HG03196 (cell line): ENCODE results near the gene KLF15.

Experiments used
- ATAC-seq: cut with Tn5 transposase; IDR thresholded peaks from one replicate; pipeline ENCODE4 v1.9.1; 2021; ENCODE audit not compliant: unreplicated experiment

Gene KLF15

DNA sequence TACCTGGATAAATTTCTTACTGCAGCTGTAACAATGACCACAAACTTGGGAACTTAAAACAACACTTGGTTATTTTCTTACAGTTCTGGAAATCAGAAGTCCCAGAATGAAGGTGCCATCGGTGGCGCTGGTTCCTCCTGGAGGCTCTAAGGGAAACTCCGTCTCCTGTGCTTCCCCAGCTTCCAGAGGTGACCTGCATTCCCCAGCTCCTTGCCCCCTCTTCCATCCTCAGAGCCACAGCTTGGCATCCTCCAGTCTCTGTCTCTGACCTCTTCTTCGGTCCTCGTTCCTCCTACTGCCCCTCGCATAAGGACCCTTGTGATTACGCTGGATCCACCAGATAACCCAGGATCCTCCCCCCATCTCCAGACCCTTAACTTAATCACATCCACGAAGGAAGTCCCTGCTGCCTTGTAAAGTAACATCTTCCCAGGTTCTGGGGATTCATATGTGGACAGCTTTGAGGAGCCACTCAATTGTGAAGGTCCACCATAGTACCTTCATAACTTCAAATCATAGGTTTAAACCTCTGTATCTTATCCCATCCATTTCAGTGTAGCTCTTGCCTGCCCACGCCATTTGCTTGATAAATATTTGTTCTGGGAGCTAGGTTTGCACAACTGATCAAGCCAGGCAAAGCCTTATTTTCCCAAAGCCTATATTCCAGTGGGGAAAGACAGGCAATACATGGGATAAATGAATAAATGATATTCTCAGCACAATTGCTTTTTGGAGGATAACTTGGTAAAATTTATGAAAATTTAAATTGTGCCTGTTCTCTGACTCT lies 34.8 kb downstream of the KLF15 start:
- ATAC-seq, result no peak

DNA sequence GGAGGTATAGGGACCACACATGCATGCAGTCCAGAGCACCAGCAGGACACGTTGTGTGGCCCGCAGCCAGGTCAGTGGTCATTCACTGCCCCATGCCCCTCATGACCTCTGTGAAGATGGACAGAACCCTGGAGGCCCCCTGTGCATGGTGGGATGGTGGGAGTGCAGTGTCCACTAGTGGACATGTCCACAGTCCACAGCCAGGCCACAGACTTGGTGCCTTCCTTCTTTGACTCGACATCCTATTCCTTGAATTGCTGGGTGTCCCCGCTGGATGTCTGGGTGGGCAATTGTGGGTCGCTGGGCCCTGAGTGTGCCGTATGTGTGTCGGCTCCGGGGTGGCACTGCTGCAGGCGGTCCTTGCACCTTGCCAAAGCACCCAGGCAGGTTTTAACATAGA lies 35.7 kb downstream of the KLF15 start:
- ATAC-seq, result no peak

GRCh38 chr3:126320517-126321293 lies 36.5 kb downstream of the KLF15 start:
- no peak for ATAC-seq

GRCh38 chr3:126319701-126320295 lies 37.4 kb downstream of the KLF15 start:
- ATAC-seq, result no peak

DNA sequence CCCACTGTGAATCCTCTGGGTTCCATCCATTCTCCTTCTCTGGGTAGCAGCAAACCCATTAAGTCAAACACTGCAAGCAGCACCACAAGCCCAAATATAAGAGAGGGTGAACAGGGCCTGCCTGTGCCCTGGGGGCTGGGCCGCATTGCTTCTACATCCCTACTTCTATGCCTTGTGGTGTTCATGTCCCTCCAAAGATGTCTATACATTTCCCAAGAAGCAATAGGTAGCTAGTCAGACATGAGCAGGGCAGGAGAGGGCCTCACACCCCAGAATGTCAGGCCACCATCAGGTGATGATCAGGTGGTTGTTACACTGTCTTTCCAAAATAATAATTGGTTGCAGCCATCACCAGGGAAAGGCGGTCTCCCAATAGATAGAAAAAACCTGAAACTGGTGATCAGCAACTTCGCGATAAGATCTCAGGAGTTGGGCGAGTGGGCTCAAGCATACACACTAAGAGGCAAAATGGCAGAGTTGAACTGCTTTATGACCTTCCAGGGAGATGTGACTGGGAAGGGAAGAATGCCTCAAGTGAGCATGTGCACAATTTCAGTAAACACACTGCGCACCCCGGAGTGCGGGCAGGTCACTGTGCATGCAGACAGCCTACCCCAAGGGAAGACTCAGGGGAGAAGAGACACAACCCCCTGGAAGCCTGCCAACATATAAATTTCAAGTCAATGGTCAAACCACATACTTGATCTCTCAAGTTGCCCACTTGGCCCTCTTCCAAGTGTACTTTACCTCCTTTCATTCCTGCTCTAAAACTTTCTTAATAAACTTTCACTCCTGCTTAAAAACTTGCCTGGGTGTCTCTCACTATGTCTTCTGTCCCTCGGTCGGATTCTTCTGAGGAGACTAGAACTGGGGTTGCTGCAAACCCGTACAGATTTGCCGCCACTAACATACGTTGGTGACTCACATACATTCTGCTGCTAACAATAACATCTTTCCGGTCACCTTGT lies 39.9 kb downstream of the KLF15 start:
- no peak for ATAC-seq

DNA sequence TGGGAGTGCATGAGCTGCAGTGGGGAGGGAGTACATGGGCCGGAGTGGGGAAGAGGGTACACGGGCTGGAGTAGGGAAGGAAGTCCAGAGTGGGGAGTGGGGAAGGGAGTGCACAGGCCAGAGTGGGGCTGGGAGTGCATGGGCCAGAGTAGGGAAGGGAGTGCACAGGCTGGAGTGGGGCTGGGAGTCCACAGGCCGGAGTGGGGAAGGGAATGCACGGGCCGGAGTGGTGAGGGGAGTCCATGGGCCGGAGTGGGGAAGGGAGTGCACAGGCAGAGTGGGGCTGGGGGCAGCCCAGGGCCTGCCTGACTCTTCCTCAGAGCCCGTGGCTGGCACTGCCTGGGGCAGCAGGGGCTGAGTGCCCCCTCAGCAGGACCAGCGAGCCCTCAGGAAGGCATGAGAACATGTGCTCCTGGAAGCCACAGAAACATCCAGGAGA lies 40.7 kb downstream of the KLF15 start:
- ATAC-seq, result no peak

DNA sequence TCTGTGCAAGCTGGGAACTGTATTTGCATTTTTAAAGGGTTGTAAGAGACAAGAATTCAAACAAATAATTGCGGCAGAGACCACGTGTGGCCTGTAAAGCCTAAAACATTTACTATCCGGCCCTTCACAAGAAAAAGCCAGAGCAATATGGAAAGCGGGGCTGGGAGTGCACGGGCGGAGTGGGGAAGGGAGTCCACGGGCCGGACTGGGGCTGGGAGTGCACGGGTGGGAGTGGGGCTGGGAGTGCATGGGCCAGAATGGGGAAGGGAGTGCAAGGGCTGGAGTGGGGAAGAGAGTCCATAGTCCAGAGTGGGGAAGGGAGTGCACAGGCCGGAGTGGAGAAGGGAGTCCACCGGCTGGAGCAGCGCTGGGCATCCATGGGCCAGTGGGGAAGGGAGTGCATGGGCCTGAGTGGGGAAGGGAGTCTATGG lies 41.2 kb downstream of the KLF15 start:
- no peak for ATAC-seq

GRCh38 chr3:126314790-126315658 lies 42.2 kb downstream of the KLF15 start:
- no peak for ATAC-seq

DNA sequence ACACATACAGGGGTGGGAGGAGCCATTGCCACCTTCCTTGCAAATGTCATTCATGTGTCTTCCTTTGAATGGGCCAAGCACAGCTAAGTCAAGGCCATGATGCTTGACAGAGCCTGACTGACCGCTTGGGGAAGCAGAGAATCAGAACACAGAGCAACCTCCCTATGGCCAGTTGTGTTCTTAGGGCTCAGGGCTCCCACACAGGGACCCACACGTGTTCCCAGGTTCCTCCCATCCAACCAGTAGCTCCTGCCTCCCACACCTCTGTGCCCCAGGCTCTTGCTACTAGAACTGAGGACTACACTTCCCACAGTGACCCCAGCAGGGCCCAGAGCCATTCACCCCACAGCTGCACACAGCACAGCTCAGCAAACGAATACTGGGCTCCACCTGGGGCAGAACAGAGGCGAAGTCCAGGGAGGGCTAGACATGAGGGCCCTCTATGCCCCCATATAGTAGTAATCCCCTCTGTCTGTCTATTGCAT lies 42.9 kb downstream of the KLF15 start:
- no peak for ATAC-seq

DNA sequence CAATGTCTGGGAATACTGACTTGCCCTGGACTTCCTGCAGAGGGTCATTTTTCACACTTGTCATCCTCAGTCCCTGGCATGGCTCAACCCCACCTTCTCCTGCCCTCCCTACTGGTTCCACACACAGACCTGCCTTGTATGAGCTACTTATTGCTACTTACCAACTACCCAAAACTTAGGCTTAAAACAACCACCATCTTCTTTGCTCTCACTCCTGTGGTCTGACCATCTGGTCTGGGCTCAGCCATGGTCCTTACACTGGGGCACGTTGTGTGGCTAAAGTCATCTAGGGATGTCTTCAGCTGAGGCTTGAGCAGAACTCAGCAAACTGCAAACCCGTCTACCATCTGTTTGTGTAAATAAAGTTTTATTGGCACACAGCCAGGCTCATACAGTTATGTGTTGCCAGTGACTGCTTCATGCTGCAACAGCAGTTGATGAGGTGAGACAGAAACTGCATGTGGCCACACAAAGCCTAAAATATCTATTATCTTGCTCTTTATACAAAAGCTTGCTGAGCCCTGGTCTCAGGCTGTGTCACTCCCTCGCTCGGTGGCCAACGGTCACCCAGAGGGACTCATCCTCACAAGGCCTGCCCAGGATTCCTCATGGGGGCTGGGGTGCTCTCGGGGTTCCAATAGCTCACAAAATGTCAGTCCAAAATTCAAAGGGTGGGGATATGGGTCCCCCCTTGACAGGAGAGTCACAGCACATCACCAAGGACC lies 43.5 kb downstream of the KLF15 start:
- ATAC-seq, result no peak

GRCh38 chr3:126313166-126313565 lies 44.0 kb downstream of the KLF15 start:
- ATAC-seq, result no peak

DNA sequence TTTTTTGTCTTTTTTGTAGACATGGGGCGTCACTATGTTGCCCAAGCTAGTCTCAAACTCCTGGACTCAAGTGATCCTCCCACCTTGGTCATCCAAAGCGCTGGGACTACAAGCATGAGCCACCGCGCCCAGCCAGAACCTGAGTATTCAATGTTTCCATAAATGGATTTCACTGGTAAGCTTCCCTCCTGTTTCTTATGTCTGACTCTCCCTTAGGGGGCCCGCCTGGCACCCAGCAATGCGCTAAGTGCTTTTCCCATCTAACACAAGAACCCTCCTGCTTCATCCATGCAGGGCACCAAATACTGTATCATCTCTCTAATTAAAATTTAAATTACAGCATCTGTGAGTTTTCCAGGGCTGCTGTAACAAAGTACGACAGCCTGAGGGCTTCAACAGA lies 44.9 kb downstream of the KLF15 start:
- ATAC-seq, result no peak

GRCh38 chr3:126311338-126311978 lies 45.8 kb downstream of the KLF15 start:
- ATAC-seq, result no peak

DNA sequence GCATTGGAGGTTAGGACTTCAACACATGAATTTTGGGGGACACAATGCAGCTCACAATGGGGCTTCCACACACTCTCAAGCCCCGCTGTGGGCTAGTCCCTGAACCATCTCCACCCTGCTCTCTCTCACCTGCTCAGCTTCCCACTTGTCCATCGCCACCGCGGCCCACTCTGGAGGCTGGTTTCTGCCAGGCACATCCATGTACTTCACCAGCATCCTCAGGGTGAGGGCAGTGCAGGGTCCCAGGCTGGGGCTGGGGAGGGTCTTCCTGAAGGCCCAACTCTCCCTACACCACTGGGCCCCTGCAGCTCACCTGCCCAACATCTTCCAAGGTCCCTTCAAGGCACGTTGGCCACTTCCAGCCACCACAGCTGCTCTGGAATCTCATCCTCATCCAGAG lies 46.4 kb downstream of the KLF15 start:
- ATAC-seq, result no peak

DNA sequence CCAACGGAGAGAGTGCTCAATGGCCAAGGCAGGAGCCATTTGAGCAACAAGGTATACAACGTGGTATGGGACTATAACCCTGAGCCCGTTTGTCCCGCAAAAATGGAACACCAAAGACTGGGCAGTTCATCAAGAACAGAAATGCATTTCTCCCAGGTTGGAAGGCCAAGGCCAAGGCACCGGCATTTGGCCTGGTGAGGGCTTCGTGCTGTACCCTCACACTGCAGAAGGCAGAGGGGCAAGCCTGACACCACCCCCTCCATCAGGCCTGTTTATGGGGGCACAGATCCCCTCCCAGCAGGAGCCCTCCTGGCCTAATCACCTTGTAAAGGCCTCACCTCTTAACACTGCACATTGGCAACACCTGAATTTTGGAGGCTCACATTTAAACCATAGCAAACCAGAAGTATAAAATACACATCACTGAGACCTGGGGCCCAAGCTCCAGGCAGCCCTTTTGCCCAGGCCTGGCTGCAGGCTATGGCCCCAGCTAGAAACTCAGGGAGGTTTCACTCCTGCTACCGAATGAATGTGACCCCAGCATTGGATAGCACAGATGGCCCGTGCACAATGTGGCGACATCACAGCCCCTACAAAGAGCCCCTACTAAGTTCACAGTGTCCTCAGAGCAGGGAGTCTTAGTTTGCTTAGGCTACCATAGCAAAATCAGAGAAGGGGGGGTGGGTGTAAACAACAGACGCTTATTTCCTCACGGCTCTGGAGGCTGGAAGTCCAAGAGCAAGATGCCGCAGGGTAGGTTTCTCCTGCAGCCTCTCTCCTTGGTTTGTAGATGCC lies 47.1 kb downstream of the KLF15 start:
- no peak for ATAC-seq

DNA sequence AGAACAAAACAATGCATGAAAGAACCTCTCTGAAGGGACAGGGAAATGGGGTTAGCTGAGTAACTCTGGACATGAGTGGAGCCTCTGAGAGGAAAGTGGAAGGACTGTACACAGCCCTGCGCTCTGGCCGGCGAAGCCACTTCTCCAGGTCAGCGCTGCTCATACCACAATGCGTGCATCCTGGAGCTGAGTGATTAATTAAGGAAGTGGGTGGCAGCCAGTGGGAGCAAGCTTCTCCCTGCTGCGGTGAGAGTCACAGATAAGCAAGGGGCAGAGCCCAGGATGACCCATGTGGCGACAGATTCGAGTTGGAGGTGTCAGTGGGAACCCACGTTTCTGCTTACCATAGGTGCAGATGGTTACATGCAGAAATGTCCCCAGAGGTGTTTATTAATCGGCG lies 48.0 kb downstream of the KLF15 start:
- ATAC-seq, result no peak

DNA sequence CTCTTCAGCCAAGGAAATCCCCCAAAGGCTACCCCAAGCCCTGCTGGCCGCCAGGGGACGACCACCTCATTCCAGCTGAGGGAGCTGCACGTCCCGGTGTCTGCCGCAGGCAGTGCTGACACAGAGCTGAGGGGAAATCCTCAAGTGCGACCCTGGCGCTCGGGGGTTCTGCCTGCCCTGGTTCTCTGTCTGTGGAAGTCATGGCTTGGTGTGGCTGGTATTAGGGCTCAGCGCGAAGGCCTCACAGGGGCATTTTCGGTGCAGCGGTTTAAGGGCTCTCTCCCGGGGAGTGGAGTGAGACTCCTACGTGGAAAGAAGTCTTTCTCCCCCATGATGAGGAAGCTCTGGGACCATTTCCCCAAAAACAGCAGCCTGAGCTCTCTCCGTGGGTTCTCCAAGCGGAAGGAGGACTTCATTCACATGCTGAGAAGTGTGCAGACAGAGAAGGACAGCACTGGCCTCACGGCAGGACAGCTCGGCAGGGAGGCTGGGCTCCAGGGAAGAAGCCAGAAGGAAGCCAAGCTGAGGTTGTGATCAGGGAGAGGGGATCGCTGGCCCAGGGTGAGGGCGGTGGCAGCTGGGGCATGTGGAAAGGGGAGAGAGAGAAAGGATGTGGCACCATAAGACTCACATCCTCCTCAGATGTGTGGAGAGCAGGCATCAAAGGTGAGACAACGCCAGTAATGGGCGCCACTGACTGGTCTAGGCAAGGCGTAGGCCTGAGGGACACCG lies 48.6 kb downstream of the KLF15 start:
- ATAC-seq, result no peak
